H1 (cell line): Measurements from ENCODE around the gene ADD2. TPM values are rescaled to one million over a fixed set of nuclear protein-coding genes. Genes with fewer than 3 reads are reported as not detected.
A peak's percentile ranks its signal among the peaks of the same experiment; 100 is the strongest.

ENCODE experiments used
- CTCF ChIA-PET: fragments of 300-600 bp; sonication (Branson Sonifier 250); formaldehyde crosslinking; loops from one replicate; lab custom pipeline; 2021; ENCODE audit not compliant: partially characterized antibody; lab: Charles Lee
- POLR2A ChIA-PET: fragments of 300-600 bp; sonication (Branson Sonifier 250); formaldehyde crosslinking; loops from one replicate; lab custom pipeline; 2021; ENCODE audit warnings: inconsistent platforms; ENCODE audit not compliant: partially characterized antibody; lab: Charles Lee
- DNase-seq, 2 experiments: peaks; one replicate each; pipeline versions ENCODE4 v3.0.0 to v3.0.0-alpha.2; 2010 to 2022; ENCODE audit warnings: low spot score in 2 of 2, low read depth in 1 of 2, mixed read lengths in 1 of 2
- FAIRE-seq: peaks from 2 replicates; lab custom pipeline; 2011; peaks lifted over from hg19 to GRCh38; lab: Jason Lieb, UNC
- H2AFZ ChIP-seq: 2 replicates; pipeline ENCODE4 v1.8.1; 2012; ENCODE audit warnings: low read length, inconsistent platforms
- H2AK5ac ChIP-seq: 2 replicates; pipeline ENCODE4 v1.6.1; 2013; ENCODE audit warnings: low read depth, low read length
- H2BK120ac ChIP-seq: replicated peaks from 2 replicates; pipeline ENCODE3; 2013; ENCODE audit warnings: low read depth, low read length, inconsistent platforms
- H2BK12ac ChIP-seq: 2 replicates; pipeline ENCODE4 v1.6.1; 2013; ENCODE audit warnings: low read depth, low read length
- H2BK15ac ChIP-seq: 2 replicates; pipeline ENCODE4 v1.6.1; 2013; ENCODE audit warnings: low read length
- H2BK20ac ChIP-seq: 2 replicates; pipeline ENCODE4 v1.6.1; 2013; ENCODE audit warnings: low read length
- H2BK5ac ChIP-seq: 2 replicates; pipeline ENCODE4 v1.6.1; 2013; ENCODE audit warnings: low read depth, low read length
- H3K14ac ChIP-seq: 2 replicates; pipeline ENCODE4 v1.6.1; 2013; ENCODE audit warnings: inconsistent platforms; ENCODE audit not compliant: insufficient read length
- H3K18ac ChIP-seq: 2 replicates; pipeline ENCODE4 v1.6.1; 2013; ENCODE audit warnings: low read length; ENCODE audit errors: extremely low read depth
- H3K23ac ChIP-seq: 2 replicates; pipeline ENCODE4 v1.6.1; 2013; ENCODE audit warnings: inconsistent platforms; ENCODE audit not compliant: insufficient read length
- H3K23me2 ChIP-seq: 2 replicates; pipeline ENCODE4 v1.6.1; 2013; ENCODE audit warnings: low read depth, low read length
- H3K27ac ChIP-seq: 2 replicates; pipeline ENCODE4 v1.6.1; 2011; ENCODE audit warnings: low read depth, low read length, inconsistent platforms
- H3K27me3 ChIP-seq, 4 experiments: replicated peaks in 1 of 4; 1 replicate in 1 of 4; 2 replicates in 3 of 4; pipeline versions ENCODE4 v1.6.1 to v1.8.1; 2011 to 2013; ENCODE audit warnings: low read length in 3 of 4, mild to moderate bottlenecking in 3 of 4, inconsistent platforms in 2 of 4, mixed read lengths in 2 of 4, moderate library complexity in 1 of 4; ENCODE audit not compliant: control insufficient read depth in 3 of 4, insufficient read depth in 3 of 4; ENCODE audit errors: extremely low read depth in 1 of 4
- H3K36me3 ChIP-seq, 4 experiments: 2 replicates each; pipeline versions ENCODE4 v1.6.1 to v1.8.1; 2011 to 2013; ENCODE audit warnings: mild to moderate bottlenecking in 4 of 4, low read length in 3 of 4, moderate library complexity in 2 of 4, control low read depth in 1 of 4, inconsistent platforms in 1 of 4; ENCODE audit not compliant: insufficient read depth in 4 of 4, control insufficient read depth in 2 of 4
- H3K4ac ChIP-seq: replicated peaks from 2 replicates; pipeline ENCODE3; 2013; ENCODE audit warnings: low read length, low read depth, mixed read lengths, inconsistent platforms; ENCODE audit not compliant: insufficient read length
- H3K4me1 ChIP-seq, 4 experiments: replicated peaks in 1 of 4; 1 replicate in 1 of 4; 2 replicates in 3 of 4; pipeline versions ENCODE4 v1.6.1 to v1.8.1; 2011 to 2013; ENCODE audit warnings: low read length in 3 of 4, inconsistent platforms in 2 of 4, mixed read lengths in 1 of 4; ENCODE audit not compliant: insufficient read depth in 4 of 4, control insufficient read depth in 3 of 4
- H3K4me2 ChIP-seq, 2 experiments: 2 replicates each; pipeline versions ENCODE4 v1.6.1 to v1.8.1; 2011 to 2013; ENCODE audit warnings: low read depth in 2 of 2, low read length in 2 of 2, control low read depth in 1 of 2, inconsistent platforms in 1 of 2, mild to moderate bottlenecking in 1 of 2; ENCODE audit not compliant: insufficient read depth in 1 of 2
- H3K4me3 ChIP-seq, 4 experiments: fragments of 200-600, 300-600 bp in 1 of 4; sonication (generic), shearing (Covaris generic), sonication (Bioruptor Twin) in 1 of 4; 2 replicates each; pipeline versions ENCODE4 v1.5.1 to v1.8.1; 2011 to 2016; ENCODE audit warnings: low read length in 4 of 4, low read depth in 3 of 4, control low read depth in 2 of 4, inconsistent platforms in 2 of 4, mild to moderate bottlenecking in 2 of 4, mixed read lengths in 1 of 4, moderate library complexity in 1 of 4; ENCODE audit not compliant: insufficient read depth in 2 of 4; ENCODE audit errors: extremely low read depth in 1 of 4
- H3K56ac ChIP-seq: replicated peaks from 2 replicates; pipeline ENCODE3; 2013; ENCODE audit warnings: low read depth, mild to moderate bottlenecking, mixed read lengths, low read length, inconsistent platforms; ENCODE audit not compliant: insufficient read length
- H3K79me1 ChIP-seq: 2 replicates; pipeline ENCODE4 v1.6.1; 2013; ENCODE audit warnings: low read depth, low read length, control low read depth
- H3K79me2 ChIP-seq, 2 experiments: 2 replicates each; pipeline versions ENCODE4 v1.6.1 to v1.8.1; 2012 to 2013; ENCODE audit warnings: low read length in 2 of 2, mild to moderate bottlenecking in 2 of 2, inconsistent platforms in 1 of 2; ENCODE audit not compliant: insufficient read depth in 2 of 2, control insufficient read depth in 1 of 2
- H3K9ac ChIP-seq, 4 experiments: replicated peaks in 1 of 4; 1 replicate in 1 of 4; 2 replicates in 3 of 4; pipeline versions ENCODE4 v1.6.1 to v1.8.1; 2011 to 2013; ENCODE audit warnings: low read depth in 3 of 4, low read length in 3 of 4, control low read depth in 2 of 4, mild to moderate bottlenecking in 2 of 4, moderate library complexity in 2 of 4, inconsistent platforms in 1 of 4; ENCODE audit errors: extremely low read depth in 1 of 4
- H3K9me3 ChIP-seq, 2 experiments: 2 replicates each; pipeline versions ENCODE4 v1.6.1 to v1.8.1; 2012 to 2013; ENCODE audit warnings: mild to moderate bottlenecking in 2 of 2, moderate library complexity in 2 of 2, control low read depth in 1 of 2, inconsistent platforms in 1 of 2, low read depth in 1 of 2, low read length in 1 of 2, mixed read lengths in 1 of 2; ENCODE audit not compliant: insufficient read depth in 2 of 2
- H4K20me1 ChIP-seq, 2 experiments: replicated peaks in 1 of 2; 2 replicates each; pipeline versions ENCODE3 to v1.8.1; 2011 to 2013; ENCODE audit warnings: inconsistent platforms in 2 of 2, low read length in 2 of 2, mild to moderate bottlenecking in 1 of 2; ENCODE audit not compliant: insufficient read depth in 2 of 2, control insufficient read depth in 1 of 2
- H4K5ac ChIP-seq: 2 replicates; pipeline ENCODE4 v1.6.1; 2013; ENCODE audit warnings: low read length, low read depth, mixed read lengths, inconsistent platforms; ENCODE audit not compliant: insufficient read length
- H4K8ac ChIP-seq: 2 replicates; pipeline ENCODE4 v1.8.0; 2013; ENCODE audit warnings: mild to moderate bottlenecking, moderate library complexity, low read length, inconsistent platforms; ENCODE audit not compliant: insufficient read depth; ENCODE audit errors: extremely low read depth
- H4K91ac ChIP-seq: replicated peaks from 2 replicates; pipeline ENCODE3; 2013; ENCODE audit warnings: low read length, mixed read lengths, inconsistent platforms; ENCODE audit not compliant: insufficient read length
- TAF7 ChIP-seq: optimal IDR thresholded peaks from 2 replicates; pipeline ENCODE3; 2011; ENCODE audit warnings: low read depth, mild to moderate bottlenecking, inconsistent platforms, low read length, moderate library complexity, borderline replicate concordance
- WGBS, 2 experiments: shearing (Covaris generic) in 1 of 2; methylation state at CpG; one replicate each; pipeline versions ENCODE4 v1.1.6 to v1.1.7; 2013 to 2015; ENCODE audit warnings: low lambda C conversion rate in 2 of 2, mixed read lengths in 2 of 2, inconsistent platforms in 1 of 2, low coverage in 1 of 2, missing lambda C conversion rate in 1 of 2; ENCODE audit not compliant: insufficient replicate concordance in 2 of 2, insufficient coverage in 1 of 2, insufficient read length in 1 of 2; ENCODE audit errors: extremely low coverage in 1 of 2, missing lambda C conversion rate in 1 of 2; 5-methylcytosine and 5-hydroxymethylcytosine counted together
- polyA plus RNA-seq, 7 experiments: library from polyadenylated mRNA; depleted of rRNA in 3 of 7; stranded (reverse) in 5 of 7; unstranded in 2 of 7; fragments of >200 nt in 5 of 7; fragments of 200-250 nt in 2 of 7; gene quantifications; 1 replicate in 5 of 7; 2 replicates in 1 of 7; 4 replicates in 1 of 7; pipeline versions ENCODE4 v1.2.1 to v1.2.3, GENCODE V29; 2011 to 2013; ENCODE audit warnings: missing spikeins in 2 of 7, mixed read lengths in 2 of 7
- total RNA-seq: library from RNA; stranded (reverse); fragmentation: NEBNext Ultra II Directional; extraction: Animal tissue kit (Norgen Biotek cat#: 25700); gene quantifications from 2 replicates; pipeline ENCODE4 v1.2.1, GENCODE V29; 2021

Gene ADD2
- total and polyA plus RNA-seq, 2 of the 8 experiments (the other 6 are each of a cell fraction or from before 2014, with no cell fraction given), result 58.5 to 170 TPM

GRCh38 chr2:70753902-70754301, 14.1 kb downstream of the ADD2 start:
- Histone ChIP-seq H3K4ac (no peak overlapping the region), H2AFZ (no peak overlapping the region), H4K91ac (no peak overlapping the region), H3K23ac (no peak overlapping the region), H2BK15ac (no peak overlapping the region), H3K56ac (no peak overlapping the region), H3K9me3 (no peaks in the 10 kb centered on the region), H3K18ac (no peak overlapping the region)
- WGBS, 2 experiments, result 92% methylated on average over 4 of the region's 4 CpGs; no CpG with 5 or more reads in 1 of the 2 experiments
- no peak for TF ChIP-seq TAF7
- TF ChIP-seq, all 59 proteins: peak for 0
- no peak for DNase-seq
- no peak overlapping the region for H3K9ac ChIP-seq
- H3K79me1 ChIP-seq, result peaks cover 17% of the 10 kb centered on the region
- FAIRE-seq, result no peak
- H3K14ac ChIP-seq, result no peak overlapping the region
- H4K8ac ChIP-seq, result no peak overlapping the region
- 0 out of 2 replicates have a peak, but pooled peaks cover 2% of the 10 kb centered on the region for H3K23me2 ChIP-seq
- H2BK20ac ChIP-seq, result no peak overlapping the region
- no peak overlapping the region for H2AK5ac ChIP-seq
- H4K5ac ChIP-seq, result no peak overlapping the region
- H2BK5ac ChIP-seq, result no peak overlapping the region
- ChIA-PET CTCF (interaction anchor here (1.5 to 2.8 kb wide), 3 partner anchors 11 to 68 kb away, joined by 4 to 9 read pairs (median 5); no protein-coding TSS in a partner anchor), POLR2A (interaction anchor here (0.6 to 2.2 kb wide), 5 partner anchors 10 to 79 kb away, joined by 3 to 6 read pairs (median 4); partner anchors contain the start of gene ADD2)
- peaks cover 21 to 98% of the 10 kb centered on the region in 2 experiments for H3K79me2 ChIP-seq
- peaks cover 0 to 18% (median 6%) of the 10 kb centered on the region in 4 experiments; a peak in 6 of 7 replicates for H3K4me1 ChIP-seq
- H3K36me3 ChIP-seq, result no peaks in the 10 kb centered on the region
- H2BK120ac ChIP-seq, result no peak overlapping the region
- H2BK12ac ChIP-seq, result no peak overlapping the region
- H3K27me3 ChIP-seq, result no peaks in the 10 kb centered on the region
- H3K4me3 ChIP-seq, result no peak overlapping the region
- peaks cover 24 to 36% of the 10 kb centered on the region in 2 experiments for H4K20me1 ChIP-seq
- no peak overlapping the region for H3K27ac ChIP-seq
- H3K4me2 ChIP-seq, result 0 out of 4 replicates have a peak overlapping the region, but pooled peaks of 1 of the 2 experiments have one; percentile 4
